Measurements from ENCODE around the gene IGF1R.

Gene IGF1R

GRCh38 chr15:98714922-98715321, 66.6 kb downstream of the IGF1R start:
- DNase-seq (ENCODE audit: extremely low spot score), result no peak
- POLR2A ChIA-PET, result no interaction called here
- TF ChIP-seq, protein P1, sequence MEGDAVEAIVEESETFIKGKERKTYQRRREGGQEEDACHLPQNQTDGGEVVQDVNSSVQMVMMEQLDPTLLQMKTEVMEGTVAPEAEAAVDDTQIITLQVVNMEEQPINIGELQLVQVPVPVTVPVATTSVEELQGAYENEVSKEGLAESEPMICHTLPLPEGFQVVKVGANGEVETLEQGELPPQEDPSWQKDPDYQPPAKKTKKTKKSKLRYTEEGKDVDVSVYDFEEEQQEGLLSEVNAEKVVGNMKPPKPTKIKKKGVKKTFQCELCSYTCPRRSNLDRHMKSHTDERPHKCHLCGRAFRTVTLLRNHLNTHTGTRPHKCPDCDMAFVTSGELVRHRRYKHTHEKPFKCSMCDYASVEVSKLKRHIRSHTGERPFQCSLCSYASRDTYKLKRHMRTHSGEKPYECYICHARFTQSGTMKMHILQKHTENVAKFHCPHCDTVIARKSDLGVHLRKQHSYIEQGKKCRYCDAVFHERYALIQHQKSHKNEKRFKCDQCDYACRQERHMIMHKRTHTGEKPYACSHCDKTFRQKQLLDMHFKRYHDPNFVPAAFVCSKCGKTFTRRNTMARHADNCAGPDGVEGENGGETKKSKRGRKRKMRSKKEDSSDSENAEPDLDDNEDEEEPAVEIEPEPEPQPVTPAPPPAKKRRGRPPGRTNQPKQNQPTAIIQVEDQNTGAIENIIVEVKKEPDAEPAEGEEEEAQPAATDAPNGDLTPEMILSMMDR (IDR thresholded peaks at IDR 0.05; ENCODE audit: control extremely low read depth, extremely low read depth, low read depth, missing control alignments), result no peak
- CTCF ChIA-PET, result interaction anchor here (0.9 kb wide), 1 partner anchor 10 kb away, joined by 3 read pairs; no protein-coding TSS in a partner anchor

DNA sequence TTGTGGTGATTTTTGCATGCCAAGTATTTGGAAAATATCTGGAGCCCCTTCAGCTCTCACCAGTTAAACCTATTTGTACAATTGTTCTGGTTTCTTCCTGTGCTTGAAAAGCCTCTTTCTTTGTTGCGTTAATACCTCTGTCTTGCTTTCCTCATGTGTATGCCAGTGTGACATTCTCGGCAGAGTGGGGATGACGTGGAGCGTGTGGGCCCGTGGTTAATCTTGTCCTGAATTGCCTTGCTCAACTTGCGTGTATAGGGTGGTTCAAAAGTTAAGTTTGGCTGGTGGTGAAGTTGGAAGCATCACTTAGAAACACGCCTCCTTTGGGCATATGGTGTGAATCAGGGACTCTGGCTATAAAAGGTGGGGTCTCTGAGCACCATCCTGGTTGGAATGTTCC, 67.1 kb downstream of the IGF1R start:
- ChIA-PET CTCF (no interaction called here), POLR2A (no interaction called here)
- no peak for DNase-seq (ENCODE audit: extremely low spot score)
- TF ChIP-seq, protein P1 (IDR thresholded peaks at IDR 0.05; ENCODE audit: control extremely low read depth, extremely low read depth, low read depth, missing control alignments), result no peak

DNA sequence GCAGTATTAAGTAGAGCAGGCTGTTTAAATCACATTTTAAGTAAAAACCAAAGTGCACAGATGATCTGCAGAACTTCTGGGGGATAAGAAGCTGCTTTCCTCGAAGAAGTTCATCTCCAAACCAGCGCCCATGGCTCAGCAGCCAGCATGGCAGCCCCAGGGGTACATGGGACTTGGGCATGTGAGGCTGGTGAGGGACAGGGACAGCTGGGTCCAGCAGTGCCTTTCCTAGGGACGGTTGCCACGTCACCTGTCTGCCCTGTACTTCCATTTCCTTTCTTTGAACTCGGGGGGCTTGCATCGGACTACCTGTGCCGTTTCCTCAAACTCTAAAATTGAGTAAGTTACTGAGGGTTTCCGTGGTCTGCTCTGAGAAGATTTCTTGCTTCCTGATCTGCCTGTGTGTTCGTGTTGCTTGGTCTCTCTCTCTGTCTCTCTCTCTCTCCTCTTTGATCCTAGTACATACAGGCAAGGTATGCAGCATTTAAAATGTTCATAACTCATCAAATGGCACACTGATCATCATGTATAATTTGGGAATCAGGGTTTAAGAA, 67.6 kb downstream of the IGF1R start:
- DNase-seq (ENCODE audit: extremely low spot score), result no peak
- ChIA-PET POLR2A (no interaction called here), CTCF (interaction anchor here (1.1 to 1.6 kb wide), 2 partner anchors 14 to 38 kb away, joined by 3 to 4 read pairs; no protein-coding TSS in a partner anchor)
- TF ChIP-seq, protein P1 (IDR thresholded peaks at IDR 0.05; ENCODE audit: control extremely low read depth, extremely low read depth, low read depth, missing control alignments), result no peak

DNA sequence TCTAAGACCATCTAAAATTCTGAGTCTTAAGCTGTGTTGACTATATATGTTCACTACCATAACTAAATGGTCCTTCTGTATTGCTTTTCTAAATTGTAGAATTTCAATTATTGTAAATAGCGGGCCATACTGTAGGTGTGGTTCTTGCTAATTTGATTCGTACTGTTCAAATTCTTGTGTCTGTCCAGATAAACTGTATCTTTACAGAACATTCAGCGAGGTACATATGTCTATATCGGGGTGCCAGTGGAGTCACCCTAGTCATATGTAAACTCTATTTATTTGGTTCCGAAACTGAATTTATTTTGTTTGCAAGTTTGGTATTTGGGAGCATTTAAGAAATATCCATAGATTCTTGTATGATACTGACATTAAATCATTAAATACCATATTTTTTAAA, 69.0 kb downstream of the IGF1R start:
- ChIA-PET POLR2A (no interaction called here), CTCF (interaction anchor here (1.6 kb wide), 1 partner anchor 16 kb away, joined by 4 read pairs; no protein-coding TSS in a partner anchor)
- DNase-seq (ENCODE audit: extremely low spot score), result no peak
- TF ChIP-seq, protein P1 (IDR thresholded peaks at IDR 0.05; ENCODE audit: control extremely low read depth, extremely low read depth, low read depth, missing control alignments), result no peak

DNA sequence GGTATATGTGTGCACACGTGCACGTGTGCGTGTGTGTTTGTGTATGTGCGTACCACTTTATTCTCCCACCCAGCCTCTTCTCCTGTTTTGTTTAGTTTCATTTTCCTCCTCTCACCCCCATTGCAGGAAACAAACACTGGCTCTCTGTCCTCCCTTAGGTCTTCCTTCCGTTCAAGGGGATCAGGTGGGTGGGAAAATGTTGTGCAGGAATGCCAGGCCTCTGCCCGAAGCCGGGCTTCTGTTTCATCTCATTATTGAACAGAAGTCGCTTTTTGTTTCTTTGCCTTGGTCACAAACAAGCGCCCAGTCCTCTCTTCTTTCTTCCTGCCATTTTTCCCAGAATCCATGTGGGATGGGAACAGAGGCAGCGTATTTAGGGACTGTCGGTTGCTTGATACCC, 69.6 kb downstream of the IGF1R start:
- no peak for DNase-seq (ENCODE audit: extremely low spot score)
- ChIA-PET CTCF (interaction anchor here (1.3 kb wide), 1 partner anchor 59 kb away, joined by 3 read pairs; no protein-coding TSS in a partner anchor), POLR2A (no interaction called here)
- TF ChIP-seq, protein P1 (IDR thresholded peaks at IDR 0.05; ENCODE audit: control extremely low read depth, extremely low read depth, low read depth, missing control alignments), result no peak

DNA sequence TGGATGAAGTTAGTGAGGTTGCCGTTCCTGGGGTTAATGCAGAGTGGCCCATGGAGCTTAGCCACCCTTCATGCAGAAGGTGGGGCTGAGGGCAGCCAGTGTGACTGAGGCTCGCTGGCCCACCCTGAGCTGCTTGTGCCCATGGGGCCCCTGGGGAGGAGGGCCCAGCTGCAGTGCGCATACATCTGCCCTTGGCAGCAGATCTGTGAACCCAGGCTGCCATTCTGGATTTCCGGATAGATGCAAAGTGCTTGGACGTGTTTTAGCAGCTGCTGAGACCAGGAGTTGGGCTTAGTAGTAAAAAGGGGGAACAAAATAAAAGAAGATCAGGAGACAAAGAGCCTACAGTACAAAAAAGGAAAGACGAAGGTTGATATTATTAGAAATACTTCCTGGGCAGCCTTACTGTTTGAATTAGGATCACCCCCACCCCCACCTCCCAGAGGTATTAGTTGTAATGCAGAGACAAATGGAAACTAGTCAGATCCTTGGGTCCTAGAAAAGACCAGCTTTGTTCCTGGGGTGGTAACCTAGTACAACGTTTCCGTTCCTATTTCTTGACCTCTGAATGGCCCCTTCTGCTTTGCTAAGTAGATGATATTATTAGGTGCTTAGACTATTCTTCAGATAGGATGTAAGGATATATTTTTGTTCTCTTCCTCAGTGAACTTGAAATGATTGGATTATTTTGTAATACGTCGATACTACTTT, 70.2 kb downstream of the IGF1R start:
- TF ChIP-seq, protein P1 (IDR thresholded peaks at IDR 0.05; ENCODE audit: control extremely low read depth, extremely low read depth, low read depth, missing control alignments), result no peak
- DNase-seq (ENCODE audit: extremely low spot score), result no peak
- ChIA-PET CTCF (interaction anchor here (1.3 to 2.0 kb wide), 2 partner anchors 10 to 59 kb away, joined by 3 to 5 read pairs; no protein-coding TSS in a partner anchor), POLR2A (no interaction called here)

All from GM10248 (cell line).